GM21619 (cell line): ENCODE measurements around the gene NAV2.

Source experiments
- ATAC-seq: cut with Tn5 transposase; IDR thresholded peaks from one replicate; pipeline ENCODE4 v1.9.1; 2021; ENCODE audit not compliant: unreplicated experiment

Gene NAV2

DNA sequence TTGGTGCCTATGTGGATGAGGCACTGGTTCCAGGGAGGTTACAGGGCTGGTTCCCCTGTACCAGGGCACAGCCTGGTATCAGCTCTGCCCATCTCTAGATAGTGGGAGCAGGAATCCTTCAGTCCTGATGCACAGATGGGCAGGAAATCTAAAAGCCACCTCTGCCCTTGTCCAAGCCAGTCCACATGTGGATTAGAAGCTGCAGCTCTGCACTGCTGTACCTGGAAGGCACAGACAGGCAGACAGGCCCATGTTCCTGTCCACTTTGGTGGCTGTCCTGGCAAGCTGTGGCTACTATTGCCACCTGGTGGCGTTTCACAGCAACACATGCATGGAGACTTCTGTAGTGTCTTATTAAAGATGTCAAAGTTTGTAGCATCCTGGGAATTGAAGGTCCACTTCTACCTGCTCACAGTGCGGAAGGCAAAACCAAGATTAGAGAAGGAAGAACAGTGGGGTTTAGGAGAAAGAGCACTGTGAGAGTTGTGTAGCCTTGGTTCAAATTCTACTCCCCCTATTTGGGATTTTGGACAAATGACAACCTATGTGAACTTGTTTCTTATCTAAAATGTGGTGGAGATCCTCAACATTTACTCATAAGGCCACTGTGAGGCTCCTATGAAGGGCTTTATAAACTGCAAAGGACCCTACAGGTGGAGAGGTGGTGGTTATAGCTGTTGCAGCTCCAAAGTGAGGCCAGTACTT lies 30.1 kb downstream of the NAV2 start:
- peak; percentile 84 for ATAC-seq

DNA sequence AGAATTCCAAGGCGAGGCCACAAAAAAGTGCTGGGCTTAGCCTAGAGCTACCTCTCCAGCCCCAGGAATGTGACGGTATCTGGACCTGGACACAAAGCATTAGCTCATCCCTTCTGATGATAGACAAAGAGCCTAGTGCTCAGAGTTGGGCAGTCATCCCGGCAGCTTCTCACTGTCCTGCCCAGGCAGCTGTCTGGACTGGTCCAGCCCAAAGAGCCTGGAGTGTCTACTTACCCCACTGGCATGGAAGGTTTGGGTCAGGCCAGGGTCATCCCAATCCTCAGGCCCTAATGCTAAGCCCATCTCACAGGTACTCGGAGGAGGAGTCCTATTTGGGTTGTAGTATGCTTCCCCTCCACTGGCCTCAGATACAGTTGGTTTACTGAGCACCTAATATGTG lies 31.0 kb downstream of the NAV2 start:
- no peak for ATAC-seq

GRCh38 chr11:19744130-19744529 lies 31.5 kb downstream of the NAV2 start:
- no peak for ATAC-seq

GRCh38 chr11:19746086-19746485 lies 33.4 kb downstream of the NAV2 start:
- no peak for ATAC-seq

DNA sequence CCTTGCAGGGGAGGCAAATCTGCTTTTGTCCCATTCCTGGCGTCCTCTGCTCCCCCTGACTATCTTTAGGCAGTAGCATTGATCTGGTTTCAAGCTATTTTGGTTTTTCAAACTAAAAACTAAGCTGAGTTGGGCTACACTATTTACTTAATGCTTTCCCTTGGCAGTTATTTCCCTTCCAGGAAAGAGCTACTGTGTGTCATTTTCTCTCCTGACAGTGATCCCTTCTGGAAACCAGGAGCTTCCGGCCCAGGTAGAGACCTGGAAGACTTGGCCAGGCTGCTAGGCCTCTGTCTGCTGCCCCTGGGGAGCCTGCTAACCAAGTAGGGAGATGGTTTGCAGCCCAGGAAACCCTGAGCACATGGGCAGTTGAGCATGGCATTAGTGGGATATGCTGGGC lies 35.0 kb downstream of the NAV2 start:
- ATAC-seq: no peak

DNA sequence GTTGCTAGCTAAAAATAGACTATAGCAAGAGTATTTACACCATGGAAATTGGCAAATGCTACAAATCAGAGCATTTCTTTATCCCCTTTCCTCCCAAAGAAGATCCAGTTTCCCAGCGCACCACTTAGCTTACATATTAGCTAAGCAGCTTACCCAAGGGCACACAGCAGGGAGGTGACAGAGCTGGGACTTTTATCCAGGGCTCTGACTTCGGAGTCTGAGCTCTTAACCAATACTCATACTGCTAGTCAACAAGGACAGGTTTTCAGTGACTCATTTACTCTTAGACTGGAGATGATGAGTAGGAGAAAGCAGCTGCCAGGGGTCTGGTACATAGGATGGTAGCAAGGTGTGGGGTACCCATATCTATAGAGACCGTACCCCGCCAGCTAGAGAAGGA lies 38.4 kb downstream of the NAV2 start:
- no peak for ATAC-seq

- ATAC-seq: no peak
Measured at GRCh38 chr11:19753451-19754106, 40.9 kb downstream of the NAV2 start.

DNA sequence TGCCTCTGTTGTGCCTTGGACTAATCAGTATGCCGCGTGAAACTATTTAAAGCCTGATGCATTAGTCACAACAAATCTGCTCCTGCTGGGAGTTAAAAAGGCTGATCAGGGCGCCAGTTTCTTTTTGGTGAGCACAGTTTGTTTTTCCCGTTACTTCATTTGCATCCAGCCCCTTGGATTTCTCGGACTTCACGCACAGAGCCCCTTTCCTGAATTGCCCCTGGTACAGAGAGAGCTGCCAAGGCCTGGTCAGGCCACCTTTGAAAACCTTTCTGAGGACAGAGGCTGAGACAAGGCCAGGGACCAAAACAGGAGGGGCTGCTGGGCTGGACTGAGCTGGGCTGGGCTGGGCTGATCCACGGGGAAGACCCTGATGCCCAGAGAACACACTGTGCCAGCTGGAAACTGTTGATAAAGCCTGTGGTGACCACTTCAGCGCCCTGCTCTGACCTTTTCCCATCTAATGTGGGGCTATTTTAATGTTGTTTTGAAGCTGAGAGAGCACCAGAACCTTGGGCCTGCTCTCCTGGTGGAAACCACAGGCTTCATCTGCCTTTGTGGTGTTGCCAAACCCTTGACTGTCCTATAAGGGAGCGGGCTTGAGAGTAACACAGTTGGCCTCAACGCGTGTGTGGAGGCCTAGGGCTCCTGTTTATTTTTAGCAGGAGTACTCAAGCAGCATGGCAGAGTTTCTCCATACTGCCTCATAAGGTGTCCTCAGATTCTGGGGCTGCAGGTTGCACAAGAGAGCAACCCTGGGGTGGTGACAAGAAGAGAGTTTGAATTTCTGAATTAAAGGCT lies 44.2 kb downstream of the NAV2 start:
- ATAC-seq: no peak

- ATAC-seq: no peak
Measured at GRCh38 chr11:19759389-19759788, 46.8 kb downstream of the NAV2 start.

DNA sequence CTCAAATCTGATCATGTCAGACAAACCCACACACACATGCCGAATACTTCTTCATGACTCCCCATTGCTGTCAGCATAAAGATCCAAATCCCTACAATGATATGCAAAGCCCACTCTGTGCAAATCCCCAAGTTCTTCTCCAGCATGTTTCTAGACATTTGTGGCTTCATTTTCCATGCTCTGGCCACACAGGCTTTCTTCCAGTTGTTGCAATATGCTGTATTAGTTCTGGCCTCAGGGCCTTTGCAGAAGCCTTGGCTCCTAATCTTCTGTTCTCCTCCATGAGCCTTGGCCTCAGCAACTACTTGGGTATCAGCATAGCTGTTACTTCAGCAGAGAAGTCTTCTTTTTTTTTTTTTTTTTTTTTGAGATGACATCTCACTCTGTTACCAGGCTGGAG lies 49.6 kb downstream of the NAV2 start:
- ATAC-seq: no peak

GRCh38 chr11:19763330-19763729 lies 50.7 kb downstream of the NAV2 start:
- ATAC-seq: no peak

- no peak for ATAC-seq
Measured at GRCh38 chr11:19766206-19766605, 53.6 kb downstream of the NAV2 start.

GRCh38 chr11:19766810-19767209 lies 54.2 kb downstream of the NAV2 start:
- no peak for ATAC-seq

GRCh38 chr11:19767627-19768151 lies 55.1 kb downstream of the NAV2 start:
- ATAC-seq: no peak

- no peak for ATAC-seq
Measured at GRCh38 chr11:19768197-19768596, 55.6 kb downstream of the NAV2 start.

DNA sequence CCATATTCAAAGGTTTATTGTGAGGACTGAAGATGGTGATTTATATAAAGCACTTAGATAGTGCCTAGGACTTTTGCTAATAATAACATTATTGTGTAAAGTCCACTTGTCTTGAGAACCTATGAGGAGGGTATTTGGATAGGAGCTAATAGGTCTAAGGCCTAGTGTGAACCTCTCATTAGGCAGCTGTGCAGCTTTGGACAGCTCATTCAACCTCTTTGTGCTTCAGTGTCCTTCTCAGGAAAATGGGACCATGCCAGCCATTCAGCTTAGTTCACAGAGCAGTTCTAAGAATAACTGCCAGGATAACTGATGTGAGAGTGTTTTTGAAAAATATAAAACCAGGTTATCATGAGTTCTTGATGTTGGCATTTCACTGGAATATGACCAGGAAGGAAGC lies 56.2 kb downstream of the NAV2 start:
- ATAC-seq: no peak

DNA sequence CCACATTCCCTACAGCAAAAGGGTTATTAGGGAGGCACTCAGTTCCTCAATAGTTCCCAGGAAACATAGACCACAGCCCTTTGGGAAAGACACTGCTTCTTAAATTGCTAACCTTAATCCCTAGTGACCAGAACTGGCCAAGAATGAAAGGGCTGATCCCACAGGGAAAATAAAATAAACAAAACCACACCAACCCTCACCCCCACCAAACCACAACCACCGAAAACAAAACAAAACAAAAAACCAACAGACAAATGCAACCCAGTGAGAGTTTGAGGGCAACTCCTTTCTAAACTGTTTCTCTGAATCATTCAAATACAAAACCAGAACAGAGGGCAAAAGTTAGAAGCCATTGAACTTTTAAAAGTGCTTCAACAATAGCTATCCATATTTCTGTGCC lies 57.2 kb downstream of the NAV2 start:
- no peak for ATAC-seq

GRCh38 chr11:19770277-19770676 lies 57.6 kb downstream of the NAV2 start:
- no peak for ATAC-seq

GRCh38 chr11:19771463-19771862 lies 58.8 kb downstream of the NAV2 start:
- ATAC-seq: no peak

GRCh38 chr11:19772480-19772879 lies 59.8 kb downstream of the NAV2 start:
- ATAC-seq: no peak

DNA sequence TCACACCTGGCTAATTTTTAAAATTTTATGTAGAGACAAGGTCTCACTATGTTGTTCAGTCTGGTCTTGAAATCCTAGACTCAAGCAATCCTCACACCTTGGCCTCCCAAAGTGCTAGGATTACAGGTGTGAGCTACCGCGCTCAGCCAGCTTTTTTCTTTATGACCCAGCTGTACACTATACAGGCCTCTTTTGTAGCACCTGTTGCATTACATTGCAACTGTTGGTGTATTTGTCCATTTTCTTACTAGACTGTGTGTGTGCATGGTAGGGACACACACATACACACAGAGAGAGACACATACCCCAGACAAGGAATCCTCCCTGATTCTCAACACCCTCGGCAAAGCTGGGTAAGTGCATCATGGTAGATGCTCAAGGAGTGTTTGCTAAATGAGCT lies 61.7 kb downstream of the NAV2 start:
- ATAC-seq: no peak
